Measurements from ENCODE around the gene PRDM2. TPM values are rescaled to one million over a fixed set of nuclear protein-coding genes. Genes with fewer than 3 reads are reported as not detected.

Gene PRDM2
- total RNA-seq, 4 donors from 2014 or later = 32.6 to 48.1 (median 38.0) TPM

DNA sequence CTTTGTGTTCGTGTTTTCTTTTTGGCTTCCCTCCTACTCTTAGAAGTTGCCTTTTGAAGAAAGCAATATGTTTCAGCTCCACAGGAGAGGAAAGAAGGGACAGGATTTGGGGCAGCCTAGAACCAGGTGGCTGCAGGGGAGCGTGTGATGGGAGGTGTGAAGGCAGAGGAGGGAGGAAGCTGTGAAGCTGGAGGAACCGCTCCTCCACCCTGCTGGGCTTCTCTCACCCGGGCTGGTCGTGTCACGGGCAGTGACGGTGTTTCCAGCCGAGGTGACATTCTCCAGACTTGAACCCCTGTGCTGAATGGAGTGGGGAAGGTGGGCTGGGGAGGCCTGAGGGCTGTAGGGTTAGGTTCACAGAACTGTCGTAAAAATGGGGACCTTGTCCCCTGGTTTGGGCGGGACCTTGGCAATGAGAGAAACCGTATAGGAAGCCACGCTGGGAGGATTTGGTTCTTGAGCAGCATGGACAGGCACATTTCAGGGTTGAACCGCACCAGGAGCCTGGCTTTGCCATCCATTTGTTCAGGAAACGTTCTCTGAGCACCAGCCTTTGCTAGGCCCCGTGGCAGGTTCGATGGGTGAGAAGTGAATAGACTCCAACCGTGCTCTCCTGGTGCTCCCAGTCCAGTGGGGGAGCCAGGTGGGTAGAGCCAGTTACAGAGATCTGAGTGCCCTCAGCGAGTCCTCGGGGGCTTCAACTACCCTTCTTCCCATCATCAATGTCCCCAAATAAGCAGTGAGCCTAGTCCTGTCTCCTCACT lies 103.0 kb downstream of the PRDM2 start:
- TF ChIP-seq CTCF (IDR thresholded peaks at IDR 0.05; ENCODE audit: low read depth) = no peak

- no peak for TF ChIP-seq CTCF (IDR thresholded peaks at IDR 0.05; ENCODE audit: low read depth)
Measured at GRCh38 chr1:13803546-13804239, 103.7 kb downstream of the PRDM2 start.

GRCh38 chr1:13804240-13804633 lies 104.2 kb downstream of the PRDM2 start:
- TF ChIP-seq CTCF (IDR thresholded peaks at IDR 0.05; ENCODE audit: low read depth) = no peak

DNA sequence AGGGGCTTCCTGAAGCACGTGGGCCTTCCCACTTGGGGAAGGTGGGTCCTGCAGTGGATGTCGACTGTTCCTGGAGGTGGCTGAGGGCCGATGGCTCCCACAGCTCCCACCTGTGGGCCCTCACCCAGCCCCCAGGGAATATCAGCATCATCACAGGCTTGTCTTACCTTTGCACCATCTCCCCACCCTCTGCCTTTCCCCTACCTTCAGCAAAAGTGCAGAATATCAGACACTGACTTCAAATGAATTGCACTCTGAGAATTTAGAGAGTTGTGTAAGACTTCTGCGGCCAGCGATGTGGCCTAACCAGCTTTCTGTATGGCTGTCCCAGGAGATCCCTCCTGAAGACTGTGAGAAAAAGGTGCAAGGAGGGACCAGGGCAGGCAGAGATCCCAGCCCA lies 105.4 kb downstream of the PRDM2 start:
- TF ChIP-seq CTCF (IDR thresholded peaks at IDR 0.05; ENCODE audit: low read depth) = no peak

DNA sequence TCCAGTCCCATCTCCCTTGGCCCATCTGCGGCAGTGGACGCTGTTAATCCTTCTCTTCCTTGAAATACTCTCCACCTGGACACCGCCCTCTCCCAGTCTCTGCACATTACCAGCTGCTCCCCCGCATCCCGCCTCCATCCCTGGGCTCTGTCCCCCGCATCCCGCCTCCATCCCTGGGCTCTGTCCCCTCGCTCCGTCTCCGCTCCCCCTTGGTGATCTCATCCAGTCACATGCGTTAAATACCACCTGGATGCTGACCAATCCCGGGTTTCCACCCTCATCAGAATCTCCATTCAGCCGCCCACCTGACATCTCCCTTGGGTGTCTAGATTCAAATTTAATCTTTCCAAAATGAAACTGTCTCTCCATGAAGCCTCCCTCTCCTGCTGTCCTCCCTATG lies 106.1 kb downstream of the PRDM2 start:
- no peak for TF ChIP-seq CTCF (IDR thresholded peaks at IDR 0.05; ENCODE audit: low read depth)

DNA sequence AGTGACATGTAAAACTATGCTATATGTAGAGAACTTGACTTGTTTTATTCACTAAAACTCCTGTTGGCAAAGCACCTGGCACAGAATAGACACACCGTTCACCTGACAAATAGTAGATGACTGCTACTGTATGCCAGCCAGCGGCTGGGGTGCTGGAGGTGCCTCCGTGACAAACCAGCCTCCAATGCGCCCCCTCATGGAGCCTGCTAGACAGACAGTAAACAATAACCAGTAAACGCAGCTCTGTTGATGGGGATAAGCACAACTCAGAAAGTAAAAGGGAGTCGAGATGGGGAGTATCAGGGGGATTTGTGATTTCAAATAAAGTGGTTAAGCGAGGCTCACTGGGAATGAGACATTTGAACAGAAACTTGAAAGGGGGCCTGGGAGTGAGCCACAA lies 107.2 kb downstream of the PRDM2 start:
- TF ChIP-seq CTCF (IDR thresholded peaks at IDR 0.05; ENCODE audit: low read depth) = no peak

DNA sequence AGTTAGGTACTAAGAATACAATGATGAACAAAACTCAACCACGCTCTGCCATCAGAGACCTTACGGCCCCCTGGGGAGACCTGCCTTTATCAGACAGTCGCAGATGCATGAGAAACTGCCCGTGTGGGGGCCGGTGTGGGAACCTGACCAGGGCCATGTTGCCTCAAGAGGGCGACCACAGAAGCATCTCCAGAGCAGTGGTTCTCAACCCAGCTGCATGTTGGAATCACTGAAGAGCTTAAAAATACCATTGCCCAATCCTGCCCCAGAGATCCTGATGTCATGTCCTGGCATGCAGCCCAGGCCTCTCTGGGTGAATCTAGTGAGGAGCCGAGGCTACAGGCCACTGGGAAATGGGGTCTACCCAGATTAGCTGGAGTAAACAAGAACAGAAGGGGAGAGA lies 108.7 kb downstream of the PRDM2 start:
- TF ChIP-seq CTCF (IDR thresholded peaks at IDR 0.05; ENCODE audit: low read depth) = no peak
